ENCODE measurements around the gene SEPTIN7.

The SEPTIN7 gene

DNA sequence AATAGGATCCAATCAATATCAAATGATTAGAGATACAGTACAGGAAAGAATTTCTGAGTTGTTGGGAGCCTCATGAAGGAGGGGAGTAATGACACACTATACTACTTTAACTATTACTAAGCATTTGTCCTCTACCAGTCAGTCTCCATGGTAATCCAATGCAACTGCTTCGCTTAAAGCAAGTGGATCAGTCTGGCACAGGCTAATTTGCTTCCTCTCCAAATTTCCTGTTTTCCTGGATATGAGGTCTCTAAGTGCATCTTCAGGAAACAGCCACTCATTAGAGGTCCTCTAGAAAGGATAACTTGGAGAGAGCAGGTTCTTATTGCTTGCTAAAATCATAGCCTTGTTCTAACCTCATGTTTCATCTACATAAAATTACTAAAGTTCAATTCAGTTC, 8.4 kb upstream of the SEPTIN7 start:
- no peak for DNase-seq

DNA sequence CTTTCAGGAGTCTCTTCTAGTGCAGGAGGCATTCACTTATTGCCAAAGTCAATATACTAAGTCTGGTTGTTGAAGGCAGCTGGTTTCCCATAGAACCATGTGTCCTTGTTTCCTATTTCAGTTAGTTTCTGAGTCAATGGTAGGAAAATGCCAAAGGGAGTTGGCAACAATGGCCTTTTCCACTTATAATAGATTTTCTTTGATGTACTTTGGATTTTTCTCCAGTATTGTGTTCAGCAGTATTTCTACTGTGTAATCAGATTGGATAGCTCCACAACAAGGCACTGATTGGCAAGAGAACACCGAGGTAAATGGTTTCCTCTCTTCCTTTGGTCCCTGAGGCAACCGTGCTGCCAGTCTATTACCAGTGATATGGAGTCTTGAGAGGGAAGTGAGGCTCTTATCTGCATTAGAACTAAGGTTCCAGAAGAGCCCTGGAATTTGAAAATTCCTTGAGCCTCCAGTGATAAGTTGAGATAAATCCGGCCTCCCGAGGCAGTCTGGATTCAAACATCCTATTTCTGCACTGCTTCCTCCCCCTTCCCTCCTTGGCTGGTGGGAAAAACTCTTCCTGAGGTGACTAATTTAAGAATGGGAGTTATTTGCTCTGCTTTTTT, 7.9 kb upstream of the SEPTIN7 start:
- DNase-seq, result no peak

GRCh38 chr7:35797311-35797710, 3.5 kb upstream of the SEPTIN7 start:
- DNase-seq, result no peak

DNA sequence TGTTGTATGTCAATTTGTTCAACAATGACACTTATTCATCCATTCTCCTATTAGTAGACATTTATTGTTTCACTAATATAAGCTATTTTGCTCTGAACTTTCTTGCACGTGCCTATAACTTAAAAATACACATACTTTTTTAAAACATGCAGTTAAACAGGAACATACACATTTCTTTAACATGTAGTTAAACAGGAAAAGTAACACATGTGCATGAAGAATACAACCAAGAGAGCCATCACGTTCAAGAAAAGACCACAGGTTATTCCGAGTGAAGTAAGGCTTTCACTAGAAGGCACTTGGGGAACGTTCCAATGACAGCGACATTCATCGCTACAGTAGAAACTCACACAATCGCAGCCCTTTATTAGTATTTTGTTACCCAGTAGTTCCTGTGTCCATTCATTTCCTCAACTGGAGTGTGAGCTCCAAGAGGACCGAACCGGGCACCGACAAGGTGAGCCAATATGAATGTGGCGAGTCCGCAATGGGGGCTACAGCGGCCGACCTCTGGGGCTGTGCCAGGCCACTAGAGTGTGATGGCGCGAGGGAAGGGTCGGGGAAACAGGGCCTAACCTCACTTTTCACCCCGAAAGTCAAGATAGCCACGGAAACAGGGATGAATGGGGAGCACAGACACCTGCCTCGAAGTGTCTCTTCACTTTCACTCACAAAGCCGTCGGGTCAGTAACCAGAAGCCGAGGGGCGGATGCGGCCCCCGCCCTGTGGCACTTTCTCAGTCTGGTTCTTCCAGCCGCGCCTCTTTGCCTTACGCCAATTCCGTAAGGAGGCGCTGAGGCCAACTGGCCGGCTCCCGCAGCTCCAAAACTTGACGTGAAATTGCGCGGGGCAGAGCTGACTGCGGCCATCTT, 775 bp upstream of the SEPTIN7 start:
- peak; percentile 91 for DNase-seq

GRCh38 chr7:35801392-35802101, 690 bp downstream of the SEPTIN7 start:
- peak; percentile 87 for DNase-seq

DNA sequence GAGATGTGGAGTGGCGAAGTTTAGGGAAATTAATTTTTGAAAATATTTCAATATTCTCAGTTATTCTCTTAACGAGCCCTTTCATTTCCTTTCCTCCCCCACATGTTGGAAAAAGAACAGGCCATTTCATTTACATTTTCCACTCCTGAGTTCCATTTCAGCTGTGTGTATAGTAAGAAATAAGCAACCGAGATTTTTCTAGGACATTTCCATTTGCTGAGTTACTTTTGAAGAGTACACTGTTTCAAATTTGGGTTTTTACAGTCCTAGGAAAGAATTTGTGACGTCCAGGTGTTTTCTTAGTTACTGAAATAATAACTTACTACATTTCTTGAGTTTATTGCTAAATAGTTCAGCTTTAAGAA, 1.2 kb downstream of the SEPTIN7 start:
- no peak for DNase-seq

- DNase-seq, result no peak
Observed at GRCh38 chr7:35802649-35803048, 1.8 kb downstream of the SEPTIN7 start.

DNA sequence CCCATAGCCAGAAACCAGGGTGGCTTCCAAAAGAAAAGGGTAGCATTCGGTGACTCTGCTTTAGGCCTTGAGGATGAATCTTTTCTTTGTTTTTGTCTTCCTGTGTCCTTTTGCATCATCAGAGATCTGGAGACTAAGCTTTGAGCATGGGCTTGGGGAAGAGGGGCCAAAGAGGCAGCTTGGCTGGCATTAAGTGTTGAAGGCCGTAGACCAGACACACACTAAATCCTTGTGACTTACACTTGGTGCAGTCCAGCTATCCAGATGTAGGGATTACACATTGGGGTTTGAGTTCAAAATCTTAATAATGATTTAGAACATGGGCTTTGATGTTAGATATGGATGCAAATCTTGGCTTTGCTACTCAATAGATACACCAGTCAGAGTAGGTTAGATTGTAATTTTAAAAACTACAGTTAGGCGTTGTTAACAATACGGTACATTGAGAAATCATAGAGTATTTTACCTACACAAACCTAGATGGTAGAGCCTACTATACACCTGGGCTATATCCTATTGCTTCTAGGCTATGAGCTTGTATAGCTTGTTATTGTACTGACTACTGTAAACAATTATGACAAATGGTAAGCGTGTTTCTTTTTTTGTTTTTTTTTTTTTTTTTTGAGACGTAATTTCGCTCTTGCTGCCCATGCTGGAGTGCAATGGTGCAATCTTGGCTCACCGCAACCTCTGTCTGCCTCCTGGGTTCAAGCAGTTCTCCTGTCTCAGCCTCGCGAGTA, 3.5 kb downstream of the SEPTIN7 start:
- DNase-seq, result no peak

DNA sequence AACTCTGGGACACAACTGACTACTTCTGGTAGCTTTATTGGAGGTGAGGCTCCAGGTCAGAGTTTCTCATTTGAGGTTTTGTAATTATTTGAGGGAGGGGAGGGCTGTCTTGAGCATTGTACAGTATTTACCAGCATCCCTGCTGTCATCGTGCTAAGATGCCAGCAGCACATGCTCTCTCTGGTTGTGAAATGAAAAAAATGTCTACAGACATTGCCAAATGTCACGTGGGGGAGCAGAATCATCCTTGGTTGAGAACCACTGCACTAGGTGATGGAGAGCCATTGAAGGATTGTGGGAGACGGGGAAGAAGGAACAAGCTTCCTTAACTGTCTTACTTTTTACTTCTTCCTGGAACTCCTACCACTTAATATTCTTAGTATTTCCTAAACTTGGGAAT, 5.0 kb downstream of the SEPTIN7 start:
- DNase-seq, result no peak

DNA sequence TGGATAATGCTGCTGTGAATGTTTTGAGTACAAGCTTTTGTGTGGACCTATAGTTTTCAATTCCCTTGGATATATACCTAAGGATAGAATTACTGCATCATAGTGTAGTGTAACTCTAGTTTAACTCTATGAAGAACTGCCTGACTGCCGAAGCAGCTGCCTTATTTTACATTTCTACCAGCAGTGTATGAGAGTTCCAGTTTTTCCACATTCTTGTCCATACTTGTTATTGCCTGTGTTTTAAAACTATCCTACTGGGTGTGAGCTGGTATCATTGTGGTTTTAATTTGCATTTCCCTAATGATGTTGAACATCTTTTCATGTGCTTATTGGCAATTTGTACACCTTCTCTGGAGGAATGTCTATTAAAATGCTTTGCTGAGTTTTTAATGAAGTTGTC, 15.7 kb downstream of the SEPTIN7 start:
- DNase-seq, result no peak

- no peak for DNase-seq
Observed at GRCh38 chr7:35817181-35817580, 16.3 kb downstream of the SEPTIN7 start.

DNA sequence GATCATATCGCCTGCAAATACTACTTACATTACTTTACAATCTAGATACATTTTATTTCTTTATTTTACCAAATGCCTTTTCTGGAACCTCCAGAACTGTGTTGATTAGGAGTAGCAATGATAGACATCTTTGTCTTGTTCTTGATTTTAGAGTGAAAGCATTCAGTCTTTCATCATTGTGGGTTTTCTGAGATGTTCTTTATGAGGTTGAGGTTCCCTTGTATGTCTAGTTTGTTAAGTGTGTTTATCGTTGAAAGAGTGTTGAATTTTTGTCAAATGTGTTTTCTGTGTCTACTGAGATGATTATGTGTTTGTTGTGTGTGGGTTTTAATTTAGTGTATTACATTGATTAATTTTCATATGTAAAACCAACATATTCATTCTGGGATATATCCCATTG, 17.1 kb downstream of the SEPTIN7 start:
- DNase-seq, result no peak

- no peak for DNase-seq
Observed at GRCh38 chr7:35818513-35818912, 17.7 kb downstream of the SEPTIN7 start.

DNA sequence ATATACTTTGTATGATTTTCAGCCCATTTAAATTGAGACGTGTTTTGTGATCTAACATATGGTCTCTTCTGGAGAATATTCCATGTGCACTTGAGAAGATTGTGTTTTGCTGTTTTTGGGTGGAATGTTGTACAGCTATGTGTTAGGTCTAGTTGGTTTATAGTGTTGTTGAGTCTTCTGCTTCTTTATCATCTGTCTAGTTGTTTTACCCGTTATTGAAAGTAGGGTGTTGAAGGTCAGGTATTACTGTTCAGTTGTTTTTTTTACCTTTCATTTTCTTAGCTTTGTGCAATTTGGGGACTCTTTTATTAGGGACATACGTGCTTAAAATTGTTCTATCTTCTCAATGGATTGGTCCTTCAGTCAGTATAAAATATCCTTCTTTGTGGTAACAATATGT, 18.5 kb downstream of the SEPTIN7 start:
- no peak for DNase-seq

DNA sequence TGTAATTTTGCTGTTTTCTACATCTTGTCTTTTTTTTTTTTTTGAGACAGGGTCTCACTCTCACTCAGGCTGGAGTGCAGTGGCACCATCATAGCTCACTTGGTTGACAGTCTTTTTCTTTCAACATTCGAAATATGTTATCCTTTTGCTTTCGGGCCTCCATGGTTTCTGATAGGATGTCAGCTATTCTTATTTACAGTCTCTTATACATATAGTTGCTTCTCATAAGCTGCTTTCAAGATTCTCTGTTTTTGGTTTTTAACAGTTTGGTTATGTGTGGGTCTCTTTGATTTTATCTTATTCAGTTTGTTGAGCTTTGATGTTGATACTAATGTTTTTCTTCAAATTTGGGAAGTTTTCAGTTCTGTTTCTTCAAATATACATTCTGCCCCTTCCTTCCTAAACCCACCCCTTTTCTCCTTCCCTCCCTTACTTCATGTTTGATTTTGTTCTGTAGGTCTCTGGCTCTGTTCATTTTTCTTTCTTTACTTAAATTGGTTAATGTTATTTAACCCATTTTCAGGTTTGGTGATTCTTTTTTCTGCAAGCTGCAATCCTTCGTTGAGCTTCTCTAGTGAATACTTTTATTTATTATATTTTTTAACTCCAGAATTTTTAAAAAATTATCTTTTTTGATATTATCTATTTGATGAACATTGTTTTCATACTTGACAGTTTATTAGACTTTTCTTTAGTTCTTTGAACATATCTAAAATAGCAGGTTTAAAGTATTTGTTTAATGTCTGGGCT, 19.3 kb downstream of the SEPTIN7 start:
- no peak for DNase-seq

DNA sequence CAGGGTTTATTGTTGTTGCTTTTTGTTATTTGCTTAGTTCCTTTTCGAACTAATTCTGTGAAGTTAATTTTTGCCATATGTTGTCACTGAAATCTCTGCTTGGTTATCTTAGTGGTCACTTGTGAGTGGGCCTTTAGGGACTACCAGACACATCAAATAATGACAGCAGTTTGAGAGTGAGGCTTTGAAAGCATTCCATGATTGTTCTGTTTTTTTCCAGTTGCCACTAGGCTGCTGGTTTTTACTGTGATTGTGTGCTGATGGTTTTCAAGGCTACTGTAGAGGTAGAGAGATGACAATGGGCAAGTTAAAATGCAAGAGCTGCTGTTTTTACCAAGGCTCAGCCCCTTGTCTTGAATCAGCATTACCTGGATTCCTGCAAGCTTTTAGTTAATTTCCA, 20.0 kb downstream of the SEPTIN7 start:
- DNase-seq, result no peak

DNA sequence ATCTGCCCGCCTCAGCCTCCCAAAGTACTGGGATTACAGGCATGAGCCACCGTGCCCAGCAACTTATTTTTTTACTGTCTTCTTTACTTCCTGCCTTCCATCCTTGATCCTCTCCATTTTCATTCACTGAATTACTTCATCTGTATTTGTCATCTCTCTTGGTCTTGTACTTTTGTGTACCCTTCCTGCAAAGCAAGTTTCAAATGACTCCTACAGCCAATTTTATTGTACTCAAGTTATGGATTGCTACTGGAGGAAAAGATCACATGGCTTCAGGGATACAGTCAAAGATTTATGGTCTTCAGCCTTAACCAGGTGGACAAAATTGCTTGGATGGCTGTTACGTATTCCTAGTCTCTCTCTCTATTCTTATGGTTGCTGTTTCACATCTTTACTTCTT, 22.6 kb downstream of the SEPTIN7 start:
- no peak for DNase-seq

- no peak for DNase-seq
Observed at GRCh38 chr7:35825974-35826373, 25.1 kb downstream of the SEPTIN7 start.

DNA sequence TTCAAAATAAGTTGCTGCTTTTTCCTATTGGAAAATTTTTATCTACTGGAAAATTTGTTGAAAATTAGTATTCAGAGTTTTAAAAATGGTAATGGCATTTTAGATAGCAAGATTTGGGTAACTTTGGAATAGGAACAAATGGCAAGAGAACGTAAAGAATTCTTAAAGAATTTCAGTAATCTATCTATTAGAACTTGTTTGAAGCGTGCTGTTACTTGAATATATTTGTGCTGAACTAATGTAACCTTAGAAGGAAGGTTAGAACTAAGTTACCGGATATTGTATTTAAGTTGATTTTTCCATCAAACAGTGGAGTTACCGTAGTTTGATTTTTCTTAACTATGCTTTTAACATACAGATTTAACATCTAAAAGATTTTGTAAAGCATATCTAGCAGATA, 25.9 kb downstream of the SEPTIN7 start:
- no peak for DNase-seq

- no peak for DNase-seq
Observed at GRCh38 chr7:35828817-35829216, 28.0 kb downstream of the SEPTIN7 start.

DNA sequence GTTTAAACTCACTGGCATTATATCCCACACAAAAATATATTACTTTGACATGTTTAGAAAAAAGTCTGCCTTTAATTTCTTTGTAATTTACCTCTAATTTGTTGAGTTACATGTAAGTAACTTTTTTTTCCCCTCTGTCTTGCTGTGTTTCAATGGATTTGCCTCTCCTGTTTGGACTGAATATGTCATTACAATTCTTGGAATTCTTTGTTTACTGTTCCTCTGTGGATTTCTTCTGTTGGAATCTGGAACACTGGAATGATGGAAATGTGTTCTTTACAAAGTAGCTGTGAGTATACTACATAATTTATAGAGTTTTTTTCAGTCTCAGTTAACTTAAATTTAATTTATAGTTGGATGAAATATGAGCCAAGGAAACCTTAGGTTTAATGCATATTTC, 30.4 kb downstream of the SEPTIN7 start:
- no peak for DNase-seq

Measured in activated CD8-positive, alpha-beta memory T cell treated with anti-CD3 and anti-CD28 coated beads, Interleukin-2, amount 50 U/mL, for 48 hours (primary cell).